Psoas muscle (tissue), 8 donors: ENCODE data around the gene SARM1. TPM values are rescaled to one million over a fixed set of nuclear protein-coding genes. Genes with fewer than 3 reads are reported as not detected.

Source experiments
- ATAC-seq, 4 donors: fragments of 200-7000 bp; cut with Tn5 transposase; one replicate each; pipeline ENCODE4 v1.9.1; 2020; ENCODE audit warnings: moderate library complexity in 3 of 4, mild to moderate bottlenecking in 2 of 4
- DNase-seq, 2 donors: peaks; one replicate each; pipeline ENCODE4 v3.0.0-alpha.2; 2020
- H3K27ac ChIP-seq: fragments of 200-600 bp; one replicate; pipeline ENCODE4 v1.8.0; 2022
- H3K27me3 ChIP-seq, 3 donors: fragments of 200-600 bp in 1 of 3; one replicate each; pipeline versions ENCODE4 v1.6.1 to v1.8.0; 2013 to 2022; ENCODE audit warnings: low read length in 2 of 3, mild to moderate bottlenecking in 2 of 3, moderate library complexity in 1 of 3; ENCODE audit not compliant: insufficient read depth in 3 of 3
- H3K36me3 ChIP-seq, 2 donors: fragments of 200-600 bp in 1 of 2; one replicate each; pipeline versions ENCODE4 v1.6.1 to v1.8.0; 2013 to 2022; ENCODE audit warnings: low read depth in 1 of 2, mild to moderate bottlenecking in 1 of 2, moderate library complexity in 1 of 2; ENCODE audit not compliant: insufficient read depth in 1 of 2
- H3K4me1 ChIP-seq: fragments of 200-600 bp; one replicate; pipeline ENCODE4 v1.8.0; 2022
- H3K4me3 ChIP-seq: fragments of 200-600 bp; one replicate; pipeline ENCODE4 v1.8.0; 2022; ENCODE audit warnings: mild to moderate bottlenecking
- H3K9me3 ChIP-seq: fragments of 200-600 bp; one replicate; pipeline ENCODE4 v1.8.0; 2022
- WGBS, 3 donors: extraction: QIAGEN DNeasy Blood & Tissue Kit; methylation state at CpG; one replicate each; pipeline versions ENCODE4 v1.1.6 to v1.1.7; 2013; 5-methylcytosine and 5-hydroxymethylcytosine counted together
- intact Hi-C, 2 donors: fragments of 100-400 bp; cut with DNase I; formaldehyde crosslinking; loops; one replicate each; pipeline versions ENCODE4 v1.11.0 to v1.14.2; 2022
- polyA plus RNA-seq, 3 donors: library from polyadenylated mRNA; stranded (reverse); fragments of 200-250 nt; gene quantifications; one replicate each; pipeline ENCODE4 v1.2.3, GENCODE V29; 2013
- total RNA-seq, 4 donors: library from RNA; stranded (reverse); fragmentation: NEBNext Ultra II Directional in 2 of 4; extraction: Animal tissue kit (Norgen Biotek cat#: 25700) in 2 of 4; gene quantifications; one replicate each; pipeline versions ENCODE4 v1.2.1 to v1.2.4, GENCODE V29; 2021 to 2023
- TF ChIP-seq, protein P1 (sequence below): fragments of 200-600 bp; IDR thresholded peaks from one replicate; pipeline ENCODE4 v1.8.0; 2022; ENCODE audit warnings: antibody characterized with exemption
- donor health status: healthy with polysubstance abuse.
- donor health status: DM: no; HTN: no; CAD: no; lungs with moderate emphysema.
- donor health status: Bipolar disorder and iron deficiency.
- donor health status: healthy.
- donor health status: DM: yes; HTN: yes; CAD: no.
- donor health status: DM: no; HTN: no; CAD: no.
- donor health status: DM: no; HTN: no; CAD: no.
- donor health status: DM: yes; HTN: yes; CAD: no.

The SARM1 gene
- total and polyA plus RNA-seq, 7 donors, result 0.77 to 2.2 (median 1.8) TPM

DNA sequence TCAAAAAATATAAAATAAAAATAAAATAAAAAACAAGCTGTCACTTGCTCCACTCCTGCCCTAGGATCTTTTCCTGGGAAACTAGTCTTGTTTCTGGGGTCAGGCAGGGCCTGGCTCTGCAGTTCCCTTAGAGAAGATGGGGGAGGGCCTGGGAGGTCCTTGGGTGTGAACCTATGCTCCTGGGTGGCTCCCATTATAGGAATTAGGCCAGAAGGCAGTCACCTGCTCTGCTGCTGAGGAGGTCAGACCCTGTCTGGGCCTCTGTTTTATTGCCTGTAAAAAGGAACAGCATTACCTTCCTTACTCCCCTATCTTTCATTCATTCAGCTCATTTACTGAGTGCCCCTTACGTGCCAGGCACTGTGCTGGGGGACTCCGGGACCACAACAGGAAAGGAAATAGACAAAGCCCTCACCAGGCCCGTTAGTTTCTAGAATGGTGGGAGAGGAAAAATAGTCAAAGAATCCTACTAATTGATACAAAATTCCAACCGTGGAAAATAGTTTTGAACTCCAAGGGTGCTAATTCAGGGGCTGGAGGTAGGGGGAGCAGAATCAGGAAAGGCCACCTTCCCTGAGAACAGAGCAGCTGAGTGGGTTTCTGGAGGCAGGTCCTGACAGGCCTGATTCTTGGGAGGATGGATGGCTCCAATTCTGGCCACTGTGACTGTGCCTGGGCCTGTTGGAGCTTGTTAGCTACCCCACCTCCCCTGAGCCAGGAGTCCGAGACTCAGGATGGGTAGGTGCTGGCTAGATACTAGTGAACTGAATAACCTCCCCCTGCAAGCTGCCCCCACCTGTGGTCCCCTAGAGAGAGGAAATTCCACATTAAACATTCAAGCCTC is 35.9 kb downstream of the SARM1 start:
- H3K4me1 ChIP-seq, result no peaks in the 10 kb centered on the region
- TF ChIP-seq, protein P1, sequence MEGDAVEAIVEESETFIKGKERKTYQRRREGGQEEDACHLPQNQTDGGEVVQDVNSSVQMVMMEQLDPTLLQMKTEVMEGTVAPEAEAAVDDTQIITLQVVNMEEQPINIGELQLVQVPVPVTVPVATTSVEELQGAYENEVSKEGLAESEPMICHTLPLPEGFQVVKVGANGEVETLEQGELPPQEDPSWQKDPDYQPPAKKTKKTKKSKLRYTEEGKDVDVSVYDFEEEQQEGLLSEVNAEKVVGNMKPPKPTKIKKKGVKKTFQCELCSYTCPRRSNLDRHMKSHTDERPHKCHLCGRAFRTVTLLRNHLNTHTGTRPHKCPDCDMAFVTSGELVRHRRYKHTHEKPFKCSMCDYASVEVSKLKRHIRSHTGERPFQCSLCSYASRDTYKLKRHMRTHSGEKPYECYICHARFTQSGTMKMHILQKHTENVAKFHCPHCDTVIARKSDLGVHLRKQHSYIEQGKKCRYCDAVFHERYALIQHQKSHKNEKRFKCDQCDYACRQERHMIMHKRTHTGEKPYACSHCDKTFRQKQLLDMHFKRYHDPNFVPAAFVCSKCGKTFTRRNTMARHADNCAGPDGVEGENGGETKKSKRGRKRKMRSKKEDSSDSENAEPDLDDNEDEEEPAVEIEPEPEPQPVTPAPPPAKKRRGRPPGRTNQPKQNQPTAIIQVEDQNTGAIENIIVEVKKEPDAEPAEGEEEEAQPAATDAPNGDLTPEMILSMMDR, result no peak
- no peak for DNase-seq

DNA sequence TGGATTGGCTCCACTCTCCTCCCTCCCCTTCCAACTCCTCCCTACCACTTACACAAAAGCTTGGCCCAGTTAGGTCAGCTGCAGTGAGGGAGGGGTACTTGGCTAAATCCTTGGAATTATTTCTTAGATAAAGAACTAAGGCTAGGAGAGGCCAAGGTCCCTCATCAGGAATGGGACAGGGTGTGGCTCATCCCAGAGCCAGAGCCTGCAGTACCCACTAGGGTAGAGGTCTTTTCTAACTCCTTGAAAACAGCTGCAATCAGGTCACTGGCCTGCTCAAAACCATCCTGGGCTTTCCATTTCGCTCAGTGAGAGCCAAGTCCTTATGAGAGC is 36.4 kb downstream of the SARM1 start:
- Histone ChIP-seq H3K4me1 (no peaks in the 10 kb centered on the region), H3K27me3 (peaks cover 0 to 2% (median 2%) of the 10 kb centered on the region in 3 donors), H3K9me3 (no peaks in the 10 kb centered on the region), H3K4me3 (no peak overlapping the region), H3K36me3 (peaks cover 0 to 11% of the 10 kb centered on the region in 2 donors), H3K27ac (no peak overlapping the region)
- WGBS, 3 donors, result 82 to 92% (median 88%) methylated on average over 1 of the region's 1 CpG
- ATAC-seq (no peak), DNase-seq (no peak)
- intact Hi-C loops, result no loop called here
- TF ChIP-seq, protein P1, result no peak

More for the DNA sequence above, 35.9 kb downstream of the SARM1 start:
- Histone ChIP-seq H3K36me3 (peaks cover 0 to 17% of the 10 kb centered on the region in 2 donors), H3K27me3 (peaks cover 0 to under 1% (median 0%) of the 10 kb centered on the region in 3 donors), H3K4me3 (no peak overlapping the region), H3K27ac (no peak overlapping the region), H3K9me3 (no peaks in the 10 kb centered on the region)
- intact Hi-C loops, result no loop called here
- 83 to 86% (median 84%) methylated on average over 5 of the region's 5 CpGs for WGBS, 3 donors
- ATAC-seq, result no peak

DNA sequence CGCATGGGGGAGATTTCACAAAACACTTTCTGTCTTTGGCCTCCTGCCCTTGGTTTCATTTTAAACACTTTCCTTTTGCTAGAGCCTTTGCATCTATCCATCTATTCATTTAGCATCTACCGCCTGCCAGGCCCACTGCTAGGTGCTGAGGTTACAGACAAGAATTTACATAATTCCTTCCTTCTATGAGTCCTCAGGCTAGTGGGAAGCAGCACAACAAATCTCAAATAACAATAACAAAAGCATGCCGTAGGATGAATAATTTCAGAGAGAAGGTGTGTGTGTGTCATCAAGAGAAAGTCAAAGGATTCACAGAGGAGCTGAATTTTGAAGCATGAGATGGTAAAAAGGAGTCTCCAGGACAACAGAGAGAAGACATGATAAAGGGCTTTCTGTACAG is 40.6 kb downstream of the SARM1 start:
- intact Hi-C loops, result no loop called here
- ATAC-seq, result no peak
- H3K36me3 ChIP-seq, result no peaks in the 10 kb centered on the region
- H3K4me1 ChIP-seq, result no peaks in the 10 kb centered on the region
- WGBS, 3 donors, result 61 to 79% (median 72%) methylated on average over 3 of the region's 3 CpGs
- no peaks in the 10 kb centered on the region for H3K9me3 ChIP-seq
- no peak for DNase-seq
- H3K4me3 ChIP-seq, result no peak overlapping the region
- H3K27me3 ChIP-seq, result peaks cover 0 to 11% (median 2%) of the 10 kb centered on the region in 3 donors
- no peak overlapping the region for H3K27ac ChIP-seq
- TF ChIP-seq, protein P1, result no peak

DNA sequence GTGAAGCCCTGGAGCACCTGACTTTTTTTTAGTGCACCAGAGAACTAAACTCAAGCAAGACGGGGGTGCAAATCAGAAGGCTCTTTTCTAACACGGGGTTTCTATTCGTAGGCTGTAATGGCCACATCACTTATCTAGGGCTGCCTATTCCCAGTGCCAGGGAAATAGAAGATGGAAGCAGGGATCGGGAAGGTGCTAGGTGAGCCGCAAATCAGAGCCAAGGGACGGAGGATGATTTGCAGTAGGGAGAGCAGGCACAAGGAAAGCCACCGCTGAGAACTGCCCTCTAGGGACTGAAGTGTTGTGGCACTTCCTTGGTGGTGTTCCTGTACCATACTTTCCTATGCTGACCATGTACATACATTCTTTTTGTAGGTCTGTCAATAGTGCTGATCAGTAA is 42.3 kb downstream of the SARM1 start:
- Histone ChIP-seq H3K27ac (no peak overlapping the region), H3K36me3 (no peaks in the 10 kb centered on the region), H3K4me3 (no peak overlapping the region), H3K9me3 (no peaks in the 10 kb centered on the region), H3K27me3 (peaks cover 0 to 11% (median 2%) of the 10 kb centered on the region in 3 donors), H3K4me1 (no peaks in the 10 kb centered on the region)
- WGBS, 3 donors, result 51 to 57% (median 51%) methylated on average over 7 of the region's 7 CpGs
- DNase-seq (no peak), ATAC-seq (no peak)
- TF ChIP-seq, protein P1, result no peak
- intact Hi-C loops, result no loop called here
